ENCODE results near the gene EIF4EBP2. TPM values are rescaled to one million over a fixed set of nuclear protein-coding genes. Genes with fewer than 3 reads are reported as not detected.

The EIF4EBP2 gene
- total RNA-seq, 2 donors from 2014 or later: 103 to 119 TPM

GRCh38 chr10:70432101-70432500 is 28.2 kb downstream of the EIF4EBP2 start:
- TF ChIP-seq CTCF (conservative IDR thresholded peaks at IDR 0.05): no peak
- no peak overlapping the region for H3K9ac ChIP-seq (ENCODE audit: extremely low read depth, low read length, poor library complexity, severe bottlenecking)
- WGBS, 2 experiments (ENCODE audit: insufficient coverage in 1 of 2, insufficient read length in 1 of 2): 80 to 93% methylated on average over 1 to 4 of the region's 4 CpGs
- no peaks in the 10 kb centered on the region for H3K27me3 ChIP-seq (ENCODE audit: control insufficient read depth, insufficient read depth, low read length, poor library complexity, severe bottlenecking)
- Mint-ChIP-seq H3K27ac (no peak overlapping the region), H3K4me1 (peaks cover 7% of the 10 kb centered on the region), H3K36me3 (ENCODE audit: low read depth) (peaks cover 54% of the 10 kb centered on the region), H3K4me3 (no peak overlapping the region), H3K9me3 (no peaks in the 10 kb centered on the region), H3K27me3 (ENCODE audit: insufficient read depth) (no peaks in the 10 kb centered on the region)
- H3K4me1 ChIP-seq (ENCODE audit: control insufficient read depth, insufficient read depth, low read length): peaks cover 9% of the 10 kb centered on the region
- peak; percentile 45 for DNase-seq
- H3K4me3 ChIP-seq (ENCODE audit: low read length): no peak overlapping the region
- H3K36me3 ChIP-seq (ENCODE audit: control insufficient read depth, insufficient read depth, low read length): peaks cover 97% of the 10 kb centered on the region
- no peaks in the 10 kb centered on the region for H3K9me3 ChIP-seq (ENCODE audit: control insufficient read depth, low read length)
- H3K27ac ChIP-seq (ENCODE audit: low read depth, low read length): peak overlapping the region; percentile 66

DNA sequence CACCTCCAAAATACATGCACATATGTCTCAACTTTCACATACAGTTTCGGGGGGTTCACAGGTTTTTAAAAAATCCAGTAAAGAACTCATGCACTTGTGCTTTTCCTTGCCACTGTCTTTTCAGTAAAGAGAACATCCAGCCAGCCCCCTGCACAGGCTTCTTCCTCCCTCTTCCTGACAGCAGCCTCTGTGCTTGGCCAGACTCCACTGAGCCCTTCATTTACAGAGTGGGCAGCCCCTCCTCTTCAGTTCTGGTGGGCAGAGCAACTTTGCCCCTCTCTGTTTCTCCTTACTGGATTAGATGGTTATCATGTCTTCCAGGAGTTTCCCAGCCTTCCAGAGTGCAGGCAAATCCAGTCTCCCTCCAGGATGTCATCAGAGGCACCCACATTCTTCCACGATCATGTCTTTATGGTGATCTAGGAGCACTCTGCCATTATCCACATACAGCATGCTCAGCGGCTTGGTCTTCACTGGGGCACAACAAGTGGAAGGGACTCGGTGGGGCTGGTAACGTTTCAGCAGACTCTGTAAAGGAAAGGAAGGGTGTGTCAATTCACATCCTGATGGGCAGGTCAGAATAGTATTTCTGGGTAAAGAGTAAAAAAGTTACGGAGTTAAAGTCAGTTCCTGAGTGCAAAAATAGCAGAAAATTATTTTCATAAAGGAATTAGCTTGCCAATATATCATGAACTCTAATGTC is 28.8 kb downstream of the EIF4EBP2 start:
- Histone ChIP-seq H3K27me3 (ENCODE audit: control insufficient read depth, insufficient read depth, low read length, poor library complexity, severe bottlenecking) (no peaks in the 10 kb centered on the region), H3K4me3 (ENCODE audit: low read length) (no peak overlapping the region), H3K36me3 (ENCODE audit: control insufficient read depth, insufficient read depth, low read length) (peaks cover 97% of the 10 kb centered on the region), H3K9ac (ENCODE audit: extremely low read depth, low read length, poor library complexity, severe bottlenecking) (no peak overlapping the region), H3K4me1 (ENCODE audit: control insufficient read depth, insufficient read depth, low read length) (peaks cover 9% of the 10 kb centered on the region), H3K27ac (ENCODE audit: low read depth, low read length) (no peak overlapping the region), H3K9me3 (ENCODE audit: control insufficient read depth, low read length) (no peaks in the 10 kb centered on the region)
- Mint-ChIP-seq H3K27me3 (ENCODE audit: insufficient read depth) (no peaks in the 10 kb centered on the region), H3K27ac (peak overlapping the region; percentile 57), H3K36me3 (ENCODE audit: low read depth) (peaks cover 54% of the 10 kb centered on the region), H3K4me1 (peaks cover 12% of the 10 kb centered on the region), H3K4me3 (no peak overlapping the region), H3K9me3 (no peaks in the 10 kb centered on the region)
- TF ChIP-seq CTCF (conservative IDR thresholded peaks at IDR 0.05): no peak
- 93 to 94% methylated on average over 4 to 6 of the region's 6 CpGs for WGBS, 2 experiments (ENCODE audit: insufficient coverage in 1 of 2, insufficient read length in 1 of 2)
- DNase-seq: no peak

GRCh38 chr10:70433581-70434280 is 29.8 kb downstream of the EIF4EBP2 start:
- Mint-ChIP-seq H3K27me3 (ENCODE audit: insufficient read depth) (no peaks in the 10 kb centered on the region), H3K9me3 (no peaks in the 10 kb centered on the region), H3K27ac (no peak overlapping the region), H3K4me3 (no peak overlapping the region), H3K4me1 (peaks cover 12% of the 10 kb centered on the region), H3K36me3 (ENCODE audit: low read depth) (peaks cover 52% of the 10 kb centered on the region)
- WGBS, 2 experiments (ENCODE audit: insufficient coverage in 1 of 2, insufficient read length in 1 of 2): 90 to 96% methylated on average over 4 to 9 of the region's 9 CpGs
- TF ChIP-seq CTCF (conservative IDR thresholded peaks at IDR 0.05): no peak
- no peak overlapping the region for H3K4me3 ChIP-seq (ENCODE audit: low read length)
- H3K27ac ChIP-seq (ENCODE audit: low read depth, low read length): no peak overlapping the region
- H3K9ac ChIP-seq (ENCODE audit: extremely low read depth, low read length, poor library complexity, severe bottlenecking): no peak overlapping the region
- H3K4me1 ChIP-seq (ENCODE audit: control insufficient read depth, insufficient read depth, low read length): peaks cover 9% of the 10 kb centered on the region
- DNase-seq: no peak
- no peaks in the 10 kb centered on the region for H3K27me3 ChIP-seq (ENCODE audit: control insufficient read depth, insufficient read depth, low read length, poor library complexity, severe bottlenecking)
- H3K9me3 ChIP-seq (ENCODE audit: control insufficient read depth, low read length): no peaks in the 10 kb centered on the region
- H3K36me3 ChIP-seq (ENCODE audit: control insufficient read depth, insufficient read depth, low read length): peaks cover 95% of the 10 kb centered on the region

Data from endodermal cell (in vitro differentiated cells).